Measurements from ENCODE around the gene ADGRD1.

ADGRD1 gene

DNA sequence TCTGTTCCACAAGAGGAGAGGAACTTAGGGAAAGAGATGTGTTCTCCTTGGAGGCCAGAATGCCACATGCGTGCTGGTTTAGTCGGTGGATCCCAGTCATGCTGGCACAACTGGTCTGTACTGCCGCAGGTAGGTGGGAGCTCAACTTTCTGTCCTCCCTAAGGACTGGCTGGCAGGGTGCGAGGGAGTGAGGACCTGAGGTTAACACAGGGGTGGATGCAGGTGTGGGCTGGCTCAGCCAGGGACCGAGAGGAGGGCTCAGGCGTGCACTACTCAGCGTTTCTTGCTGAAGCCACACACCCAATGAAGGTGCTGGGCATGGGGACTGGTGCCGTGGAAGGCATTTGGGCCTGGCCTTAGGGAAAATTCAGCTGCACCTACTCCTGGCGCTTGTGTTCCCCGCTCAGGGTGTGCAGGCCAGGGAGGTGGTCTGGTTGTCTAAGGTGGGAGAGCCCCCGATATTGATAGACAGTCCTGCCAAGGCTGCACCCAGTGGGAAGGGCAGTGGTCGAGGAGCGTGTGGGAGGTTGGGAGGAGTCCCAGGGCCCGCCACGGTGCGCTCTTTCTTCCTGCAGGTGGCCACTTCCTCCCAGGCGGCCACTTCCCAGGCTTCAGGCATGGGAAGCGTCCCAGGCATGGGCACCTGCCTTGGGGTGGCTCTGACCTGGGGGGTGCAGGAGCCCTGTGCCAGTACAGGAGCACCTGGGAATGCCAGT, 138.4 kb downstream of the ADGRD1 start:
- Histone ChIP-seq H3K4me1 (ENCODE audit: insufficient read depth, low read length) (no peaks in the 10 kb centered on the region), H3K27ac (ENCODE audit: low read depth, low read length) (no peak overlapping the region), H3K9ac (ENCODE audit: low read depth, low read length) (no peak overlapping the region)

DNA sequence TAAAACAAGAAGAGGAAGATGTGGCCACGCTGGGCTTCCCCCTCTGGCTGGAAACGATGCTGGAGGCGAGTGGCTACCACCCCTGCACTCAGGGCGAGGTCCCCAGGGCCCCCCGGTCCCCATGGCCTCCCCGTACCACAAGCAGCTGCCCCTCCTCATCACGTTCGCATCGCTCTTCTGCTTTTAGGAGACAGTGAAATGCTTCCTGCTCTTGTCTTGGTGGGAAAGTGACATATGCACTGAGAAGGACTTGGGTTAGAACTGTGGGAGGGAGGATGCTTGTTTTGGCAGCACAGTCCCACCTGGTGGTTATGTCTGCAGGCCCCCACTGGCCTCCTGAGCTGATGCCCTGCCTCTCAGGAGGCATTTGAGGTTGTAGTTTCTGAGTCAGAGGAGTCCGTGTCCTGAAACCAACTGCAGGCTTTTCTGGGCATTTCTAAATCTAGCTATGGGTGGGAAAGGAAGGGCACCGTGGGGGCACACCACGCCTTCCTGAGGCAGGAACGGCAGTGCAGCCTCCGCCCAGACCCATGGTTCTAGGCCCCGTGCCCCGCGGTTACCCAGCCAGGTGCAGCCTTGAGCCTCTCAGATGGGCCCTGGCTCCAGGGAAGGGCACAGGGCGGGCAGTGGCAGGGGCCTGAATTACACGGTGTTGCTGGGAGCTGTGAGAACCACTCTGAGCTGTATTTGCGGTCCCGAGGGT, 139.3 kb downstream of the ADGRD1 start:
- Histone ChIP-seq H3K4me3 (ENCODE audit: low read length) (no peak overlapping the region), H3K27ac (ENCODE audit: low read depth, low read length) (no peak overlapping the region)
- WGBS = 95% methylated on average over 21 of the region's 21 CpGs

More for the DNA sequence above, 138.4 kb downstream of the ADGRD1 start:
- Histone ChIP-seq H3K27me3 (ENCODE audit: insufficient read depth, low read length) (no peaks in the 10 kb centered on the region), H3K9me3 (ENCODE audit: insufficient read depth, low read depth, low read length) (no peaks in the 10 kb centered on the region), H3K36me3 (ENCODE audit: insufficient read depth, low read length) (no peaks in the 10 kb centered on the region), H3K4me3 (ENCODE audit: low read length) (no peak overlapping the region)
- WGBS = 88% methylated on average over 18 of the region's 18 CpGs

DNA sequence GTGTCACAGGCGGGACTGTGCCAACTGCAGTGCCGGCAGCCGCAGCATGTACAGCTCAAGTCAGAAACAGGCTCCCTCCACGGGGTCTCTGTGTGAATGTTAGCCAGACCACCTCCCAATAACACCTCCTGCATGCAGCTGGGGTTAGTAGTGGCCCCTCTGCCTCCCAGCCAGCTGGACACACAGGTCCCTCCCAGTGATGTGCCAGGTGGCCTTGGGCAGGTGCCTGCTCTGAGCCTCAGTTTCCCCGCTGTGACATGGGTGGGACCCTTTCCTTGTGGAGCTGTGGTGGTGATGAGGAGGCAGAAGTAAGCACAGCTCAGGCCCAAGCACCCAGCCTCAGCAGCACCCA, 139.9 kb downstream of the ADGRD1 start:
- Histone ChIP-seq H3K4me3 (ENCODE audit: low read length) (no peak overlapping the region), H3K27ac (ENCODE audit: low read depth, low read length) (no peak overlapping the region), H3K27me3 (ENCODE audit: insufficient read depth, low read length) (no peaks in the 10 kb centered on the region), H3K36me3 (ENCODE audit: insufficient read depth, low read length) (no peaks in the 10 kb centered on the region), H3K9me3 (ENCODE audit: insufficient read depth, low read depth, low read length) (no peaks in the 10 kb centered on the region), H3K4me1 (ENCODE audit: insufficient read depth, low read length) (no peaks in the 10 kb centered on the region), H3K9ac (ENCODE audit: low read depth, low read length) (no peak overlapping the region)
- WGBS = 92% methylated on average over 5 of the region's 5 CpGs

More for the DNA sequence above, 139.3 kb downstream of the ADGRD1 start:
- Histone ChIP-seq H3K9me3 (ENCODE audit: insufficient read depth, low read depth, low read length) (no peaks in the 10 kb centered on the region), H3K27me3 (ENCODE audit: insufficient read depth, low read length) (no peaks in the 10 kb centered on the region), H3K36me3 (ENCODE audit: insufficient read depth, low read length) (no peaks in the 10 kb centered on the region), H3K9ac (ENCODE audit: low read depth, low read length) (no peak overlapping the region), H3K4me1 (ENCODE audit: insufficient read depth, low read length) (no peaks in the 10 kb centered on the region)

GRCh38 chr12:131093971-131094830, 140.5 kb downstream of the ADGRD1 start:
- Histone ChIP-seq H3K4me3 (ENCODE audit: low read length) (no peak overlapping the region), H3K27me3 (ENCODE audit: insufficient read depth, low read length) (no peaks in the 10 kb centered on the region), H3K9ac (ENCODE audit: low read depth, low read length) (no peak overlapping the region), H3K9me3 (ENCODE audit: insufficient read depth, low read depth, low read length) (no peaks in the 10 kb centered on the region), H3K4me1 (ENCODE audit: insufficient read depth, low read length) (no peaks in the 10 kb centered on the region), H3K36me3 (ENCODE audit: insufficient read depth, low read length) (no peaks in the 10 kb centered on the region), H3K27ac (ENCODE audit: low read depth, low read length) (no peak overlapping the region)
- 90% methylated on average over 11 of the region's 11 CpGs for WGBS

DNA sequence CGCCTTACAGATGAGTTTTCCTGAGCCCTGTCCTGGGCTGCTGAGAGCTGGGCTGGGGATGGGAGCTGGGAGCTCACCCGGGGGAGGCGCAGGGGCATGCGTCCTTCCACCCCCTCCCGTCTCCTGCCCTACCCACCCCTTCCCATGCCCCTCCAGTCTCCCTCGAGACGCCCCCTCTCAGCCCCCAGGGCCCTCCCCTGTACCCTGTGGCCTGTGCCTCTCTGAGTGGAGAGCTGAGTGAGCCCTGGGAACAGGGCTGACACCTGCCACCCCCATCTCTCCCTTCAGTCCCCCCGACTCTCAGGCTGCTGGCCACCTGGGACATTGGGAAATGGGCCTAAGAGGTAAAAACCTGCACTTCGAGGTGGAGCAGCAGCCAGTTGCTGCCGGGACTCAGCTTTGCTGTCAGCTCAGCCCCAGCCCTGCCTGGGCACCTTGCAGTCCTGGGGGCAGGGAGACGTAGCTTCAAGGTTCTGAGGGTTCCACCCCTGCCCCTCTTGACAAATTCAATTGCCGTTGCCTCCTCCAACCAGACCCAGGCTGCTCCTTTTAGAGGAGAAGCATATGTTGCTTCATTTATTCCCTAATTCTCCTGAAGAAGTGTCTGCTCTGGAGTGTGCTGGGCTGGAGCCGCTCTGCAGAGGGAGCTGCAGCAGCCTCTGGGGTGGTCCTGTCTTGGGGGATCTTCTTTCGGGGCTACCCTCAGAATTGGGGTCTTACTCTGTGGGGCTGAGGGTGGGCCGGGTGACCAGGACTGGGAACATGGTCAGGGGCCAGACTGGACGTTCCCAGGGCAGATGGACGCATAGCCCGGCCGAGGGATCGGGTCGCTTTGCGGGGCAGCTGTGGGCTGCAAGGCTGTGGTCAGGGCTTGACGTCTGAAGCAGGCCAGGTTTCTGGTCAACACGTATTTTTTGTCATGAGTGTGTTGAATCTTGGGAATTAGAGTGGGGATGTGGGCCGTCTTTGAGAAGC, 141.4 kb downstream of the ADGRD1 start:
- Histone ChIP-seq H3K27me3 (ENCODE audit: insufficient read depth, low read length) (no peaks in the 10 kb centered on the region), H3K4me1 (ENCODE audit: insufficient read depth, low read length) (no peaks in the 10 kb centered on the region), H3K9ac (ENCODE audit: low read depth, low read length) (no peak overlapping the region)

GRCh38 chr12:131095826-131096680, 142.3 kb downstream of the ADGRD1 start:
- H3K36me3 ChIP-seq (ENCODE audit: insufficient read depth, low read length) = no peaks in the 10 kb centered on the region
- no peak overlapping the region for H3K4me3 ChIP-seq (ENCODE audit: low read length)
- H3K27ac ChIP-seq (ENCODE audit: low read depth, low read length) = no peak overlapping the region
- H3K9ac ChIP-seq (ENCODE audit: low read depth, low read length) = no peak overlapping the region
- no peaks in the 10 kb centered on the region for H3K4me1 ChIP-seq (ENCODE audit: insufficient read depth, low read length)
- no peaks in the 10 kb centered on the region for H3K9me3 ChIP-seq (ENCODE audit: insufficient read depth, low read depth, low read length)
- no peaks in the 10 kb centered on the region for H3K27me3 ChIP-seq (ENCODE audit: insufficient read depth, low read length)
- 92% methylated on average over 26 of the region's 26 CpGs for WGBS

More for the DNA sequence above, 141.4 kb downstream of the ADGRD1 start:
- no peaks in the 10 kb centered on the region for H3K9me3 ChIP-seq (ENCODE audit: insufficient read depth, low read depth, low read length)
- no peaks in the 10 kb centered on the region for H3K36me3 ChIP-seq (ENCODE audit: insufficient read depth, low read length)
- 87% methylated on average over 25 of the region's 25 CpGs for WGBS
- no peak overlapping the region for H3K27ac ChIP-seq (ENCODE audit: low read depth, low read length)
- no peak overlapping the region for H3K4me3 ChIP-seq (ENCODE audit: low read length)

GRCh38 chr12:131096681-131097181, 143.0 kb downstream of the ADGRD1 start:
- no peaks in the 10 kb centered on the region for H3K27me3 ChIP-seq (ENCODE audit: insufficient read depth, low read length)
- no peak overlapping the region for H3K4me3 ChIP-seq (ENCODE audit: low read length)
- no peak overlapping the region for H3K9ac ChIP-seq (ENCODE audit: low read depth, low read length)
- H3K27ac ChIP-seq (ENCODE audit: low read depth, low read length) = no peak overlapping the region
- 93% methylated on average over 13 of the region's 13 CpGs for WGBS
- no peaks in the 10 kb centered on the region for H3K36me3 ChIP-seq (ENCODE audit: insufficient read depth, low read length)
- H3K4me1 ChIP-seq (ENCODE audit: insufficient read depth, low read length) = no peaks in the 10 kb centered on the region
- no peaks in the 10 kb centered on the region for H3K9me3 ChIP-seq (ENCODE audit: insufficient read depth, low read depth, low read length)

- no peak overlapping the region for H3K9ac ChIP-seq (ENCODE audit: low read depth, low read length)
- WGBS = 88% methylated on average over 31 of the region's 31 CpGs
- no peaks in the 10 kb centered on the region for H3K9me3 ChIP-seq (ENCODE audit: insufficient read depth, low read depth, low read length)
- no peaks in the 10 kb centered on the region for H3K36me3 ChIP-seq (ENCODE audit: insufficient read depth, low read length)
- no peak overlapping the region for H3K27ac ChIP-seq (ENCODE audit: low read depth, low read length)
- no peaks in the 10 kb centered on the region for H3K4me1 ChIP-seq (ENCODE audit: insufficient read depth, low read length)
- no peaks in the 10 kb centered on the region for H3K27me3 ChIP-seq (ENCODE audit: insufficient read depth, low read length)
- H3K4me3 ChIP-seq (ENCODE audit: low read length) = no peak overlapping the region
Measured at GRCh38 chr12:131097202-131098177, 143.8 kb downstream of the ADGRD1 start.
